ENCODE data around the gene RAET1L.
A peak's percentile ranks its signal among the peaks of the same experiment; 100 is the strongest.

DNA sequence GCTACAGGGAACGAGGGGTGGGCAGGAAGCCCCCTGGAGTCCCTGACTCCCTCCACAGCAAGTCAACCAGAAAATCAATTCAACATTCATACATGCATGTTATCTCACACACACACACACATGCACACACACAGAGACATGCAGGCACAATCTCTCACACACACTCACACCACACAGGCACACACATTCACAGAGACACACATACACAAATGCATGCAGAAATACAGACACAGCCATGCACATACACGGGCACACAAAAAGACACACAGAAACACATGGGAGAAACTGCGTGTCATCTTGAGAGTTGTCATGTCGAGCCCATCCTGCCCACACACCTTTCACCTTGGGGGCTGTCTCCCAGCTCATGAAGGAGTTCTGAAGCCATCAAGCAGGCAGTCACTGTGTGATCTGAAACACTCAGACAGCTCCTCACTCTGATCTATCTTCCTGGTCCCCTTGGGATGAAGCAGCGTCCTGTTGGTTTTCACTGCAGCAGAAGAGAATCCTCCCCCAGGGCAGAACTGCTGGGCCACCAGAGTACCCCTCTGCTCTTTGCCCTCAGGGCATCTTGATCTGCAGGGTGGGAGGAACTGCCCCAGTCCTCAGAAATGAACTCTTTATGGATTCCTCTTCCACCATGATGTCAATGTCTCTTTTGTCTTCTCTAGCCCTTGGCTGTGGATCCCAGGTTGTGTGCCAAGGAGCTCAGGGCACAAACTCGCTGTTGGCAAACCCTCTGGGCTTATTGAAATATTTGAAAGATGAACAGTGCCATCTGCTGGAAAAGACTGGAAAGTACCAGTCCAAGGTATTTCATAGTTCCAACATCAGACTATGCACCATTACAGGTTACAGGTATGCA lies 8.8 kb downstream of the RAET1L start:
- TF ChIP-seq POLR2AphosphoS5 (IDR thresholded peaks at IDR 0.05; ENCODE audit: low read depth, low read length) (no peak), SIN3A (IDR thresholded peaks at IDR 0.05; ENCODE audit: borderline replicate concordance, insufficient read depth, low read depth, low read length) (no peak), REST (IDR thresholded peaks at IDR 0.05; ENCODE audit: insufficient read depth in 1 of 2, low read depth in 2 of 2, low read length in 1 of 2) (no peak), TCF7L2 (IDR thresholded peaks at IDR 0.05; ENCODE audit: low read depth, low read length) (no peak)
- TF ChIP-seq, protein P1, sequence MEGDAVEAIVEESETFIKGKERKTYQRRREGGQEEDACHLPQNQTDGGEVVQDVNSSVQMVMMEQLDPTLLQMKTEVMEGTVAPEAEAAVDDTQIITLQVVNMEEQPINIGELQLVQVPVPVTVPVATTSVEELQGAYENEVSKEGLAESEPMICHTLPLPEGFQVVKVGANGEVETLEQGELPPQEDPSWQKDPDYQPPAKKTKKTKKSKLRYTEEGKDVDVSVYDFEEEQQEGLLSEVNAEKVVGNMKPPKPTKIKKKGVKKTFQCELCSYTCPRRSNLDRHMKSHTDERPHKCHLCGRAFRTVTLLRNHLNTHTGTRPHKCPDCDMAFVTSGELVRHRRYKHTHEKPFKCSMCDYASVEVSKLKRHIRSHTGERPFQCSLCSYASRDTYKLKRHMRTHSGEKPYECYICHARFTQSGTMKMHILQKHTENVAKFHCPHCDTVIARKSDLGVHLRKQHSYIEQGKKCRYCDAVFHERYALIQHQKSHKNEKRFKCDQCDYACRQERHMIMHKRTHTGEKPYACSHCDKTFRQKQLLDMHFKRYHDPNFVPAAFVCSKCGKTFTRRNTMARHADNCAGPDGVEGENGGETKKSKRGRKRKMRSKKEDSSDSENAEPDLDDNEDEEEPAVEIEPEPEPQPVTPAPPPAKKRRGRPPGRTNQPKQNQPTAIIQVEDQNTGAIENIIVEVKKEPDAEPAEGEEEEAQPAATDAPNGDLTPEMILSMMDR (IDR thresholded peaks at IDR 0.05): peak; percentile 77

Measured in Panc1 (cell line).